Liver (tissue), 9 donors: Measurements from ENCODE around the gene CDC7. TPM values are rescaled to one million over a fixed set of nuclear protein-coding genes. Genes with fewer than 3 reads are reported as not detected.
A peak's percentile ranks its signal among the peaks of the same experiment; 100 is the strongest.
"Not testable (repeated sequence)": the region's sequence is repeated elsewhere in the genome, so short reads cannot be mapped to it uniquely, and the experiment has no call there.

Experiments used
- DNase-seq: peaks from one replicate; pipeline ENCODE4 v3.0.0-alpha.2; 2017; ENCODE audit warnings: low spot score
- H3K27ac ChIP-seq, 2 donors: one replicate each; pipeline ENCODE4 v1.7.0; 2013; ENCODE audit warnings: inconsistent platforms in 2 of 2, low read length in 2 of 2, control low read depth in 1 of 2, low read depth in 1 of 2, mild to moderate bottlenecking in 1 of 2
- H3K27me3 ChIP-seq, 4 donors: one replicate each; pipeline versions ENCODE4 v1.6.1 to v1.7.0; 2013; ENCODE audit warnings: low read length in 3 of 4, inconsistent platforms in 1 of 4, mild to moderate bottlenecking in 1 of 4, moderate library complexity in 1 of 4; ENCODE audit not compliant: control insufficient read depth in 4 of 4, insufficient read depth in 4 of 4
- H3K36me3 ChIP-seq, 4 donors: one replicate each; pipeline versions ENCODE4 v1.6.1 to v1.7.0; 2013; ENCODE audit warnings: low read length in 3 of 4, mild to moderate bottlenecking in 3 of 4, low read depth in 1 of 4, moderate library complexity in 1 of 4; ENCODE audit not compliant: control insufficient read depth in 4 of 4, insufficient read depth in 3 of 4
- H3K4me1 ChIP-seq, 4 donors: one replicate each; pipeline versions ENCODE4 v1.6.1 to v1.7.0; 2013; ENCODE audit warnings: low read length in 3 of 4, mild to moderate bottlenecking in 3 of 4, moderate library complexity in 1 of 4; ENCODE audit not compliant: control insufficient read depth in 4 of 4, insufficient read depth in 4 of 4
- H3K4me3 ChIP-seq, 3 donors: one replicate each; pipeline versions ENCODE4 v1.6.1 to v1.7.0; 2013; ENCODE audit warnings: low read length in 3 of 3, control low read depth in 1 of 3, low read depth in 1 of 3, mild to moderate bottlenecking in 1 of 3
- H3K9ac ChIP-seq, 2 donors: one replicate each; pipeline ENCODE4 v1.7.0; 2013; ENCODE audit warnings: low read length in 2 of 2, mild to moderate bottlenecking in 2 of 2, moderate library complexity in 2 of 2, control low read depth in 1 of 2, low read depth in 1 of 2
- H3K9me3 ChIP-seq, 4 donors: one replicate each; pipeline versions ENCODE4 v1.6.1 to v1.7.0; 2013; ENCODE audit warnings: low read length in 3 of 4; ENCODE audit not compliant: control insufficient read depth in 4 of 4
- ATF3 ChIP-seq: IDR thresholded peaks from 2 replicates; pipeline ENCODE4 v1.6.1; 2016; ENCODE audit warnings: antibody characterized with exemption
- EGR1 ChIP-seq, 2 donors: IDR thresholded peaks; 2 replicates each; pipeline ENCODE4 v1.6.1; 2016 to 2018; ENCODE audit warnings: antibody characterized with exemption in 2 of 2, low read depth in 2 of 2
- FOXA1 ChIP-seq: IDR thresholded peaks from 2 replicates; pipeline ENCODE4 v1.6.1; 2016; ENCODE audit warnings: antibody characterized with exemption
- FOXA2 ChIP-seq: IDR thresholded peaks from 2 replicates; pipeline ENCODE4 v1.6.1; 2016; ENCODE audit warnings: antibody characterized with exemption
- GABPA ChIP-seq, 2 donors: IDR thresholded peaks in 1 of 2; conservative IDR thresholded peaks in 1 of 2; 2 replicates each; pipeline ENCODE4 v1.6.1; 2016; ENCODE audit warnings: antibody characterized with exemption in 2 of 2, mild to moderate bottlenecking in 1 of 2, moderate library complexity in 1 of 2
- HNF4A ChIP-seq, 2 donors: conservative IDR thresholded peaks; 2 replicates each; pipeline ENCODE4 v1.6.1; 2016; ENCODE audit warnings: antibody characterized with exemption in 2 of 2, mild to moderate bottlenecking in 2 of 2
- HNF4G ChIP-seq: IDR thresholded peaks from 2 replicates; pipeline ENCODE4 v1.6.1; 2016; ENCODE audit warnings: antibody characterized with exemption
- JUND ChIP-seq, 2 donors: IDR thresholded peaks; 2 replicates each; pipeline ENCODE4 v1.6.1; 2016; ENCODE audit warnings: antibody characterized with exemption in 2 of 2
- MAX ChIP-seq: IDR thresholded peaks from 2 replicates; pipeline ENCODE4 v1.6.1; 2016; ENCODE audit warnings: antibody characterized with exemption
- NR2F2 ChIP-seq: IDR thresholded peaks from 2 replicates; pipeline ENCODE4 v1.6.1; 2016; ENCODE audit warnings: antibody characterized with exemption
- RAD21 ChIP-seq, 2 donors: IDR thresholded peaks; 2 replicates each; pipeline ENCODE4 v1.6.1; 2016; ENCODE audit warnings: antibody characterized with exemption in 2 of 2, mild to moderate bottlenecking in 2 of 2
- RXRA ChIP-seq, 2 donors: IDR thresholded peaks; 2 replicates each; pipeline ENCODE4 v1.6.1; 2017 to 2018; ENCODE audit warnings: antibody characterized with exemption in 2 of 2, mild to moderate bottlenecking in 1 of 2
- SP1 ChIP-seq: IDR thresholded peaks from 2 replicates; pipeline ENCODE4 v1.6.1; 2018; ENCODE audit warnings: antibody characterized with exemption, mild to moderate bottlenecking
- TAF1 ChIP-seq: conservative IDR thresholded peaks from 2 replicates; pipeline ENCODE4 v1.6.1; 2016; ENCODE audit warnings: antibody characterized with exemption, mild to moderate bottlenecking
- YY1 ChIP-seq: IDR thresholded peaks from 2 replicates; pipeline ENCODE4 v1.6.1; 2016; ENCODE audit warnings: antibody characterized with exemption, mild to moderate bottlenecking
- WGBS: extraction: QIAGEN DNeasy Blood & Tissue Kit; methylation state at CpG from one replicate; pipeline ENCODE4 v1.1.7; 2013; 5-methylcytosine and 5-hydroxymethylcytosine counted together
- polyA plus RNA-seq, 2 donors: library from polyadenylated mRNA; stranded (reverse) in 1 of 2; unstranded in 1 of 2; fragments of 200-250 nt in 1 of 2; fragments of >200 nt in 1 of 2; fragmentation: Nextera tagmentation in 1 of 2; extraction: Ambion mirVana in 1 of 2; gene quantifications; one replicate each; pipeline versions ENCODE4 v1.2.1 to v1.2.3, GENCODE V29; 2013 to 2015
- total RNA-seq, 2 donors: library from RNA; depleted of rRNA; stranded (reverse); fragments of >200 nt; gene quantifications; one replicate each; pipeline ENCODE4 v1.2.3, GENCODE V29; 2014
- TF ChIP-seq, protein P1 (sequence below): IDR thresholded peaks from 2 replicates; pipeline ENCODE4 v1.6.1; 2016; ENCODE audit warnings: antibody characterized with exemption, mild to moderate bottlenecking
- TF ChIP-seq, protein P2 (sequence below): fragments of 150-350 bp; IDR thresholded peaks from 2 replicates; pipeline ENCODE4 v1.5.1; 2017; ENCODE audit warnings: improper control_type of control experiment, low read depth, low read length; ENCODE audit not compliant: missing input control
- TF ChIP-seq, protein P3 (sequence below): IDR thresholded peaks from 2 replicates; pipeline ENCODE4 v1.6.1; 2016; ENCODE audit warnings: antibody characterized with exemption
- donor health status: healthy.
- donor health status: healthy.
- donor health status: healthy.
- donor health status: healthy.
- donor health status: healthy.

CDC7 gene
- total and polyA plus RNA-seq, 4 donors, result 0.43 to 15.0 (median 0.61) TPM

DNA sequence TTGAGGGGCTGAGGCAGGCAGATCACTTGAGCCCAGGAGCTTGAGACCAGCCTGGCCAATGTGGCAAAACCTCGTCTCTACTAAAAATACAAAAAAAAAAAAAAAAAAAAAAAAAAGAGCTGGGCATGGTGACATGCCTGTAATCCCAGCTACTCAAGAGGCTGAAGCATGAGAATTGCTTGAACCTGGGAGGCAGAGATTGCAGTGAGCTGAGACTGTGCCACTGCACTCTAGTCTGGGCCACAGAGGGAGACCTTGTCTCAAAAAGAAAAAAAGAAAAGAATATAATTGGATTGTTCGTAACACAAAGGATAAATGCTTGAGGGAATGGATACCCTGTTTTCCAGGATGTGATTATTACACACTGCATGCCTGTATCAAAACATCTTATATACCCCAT lies 18.5 kb downstream of the CDC7 start:
- H3K4me1 ChIP-seq, H3K27me3 ChIP-seq, H3K9ac ChIP-seq, DNase-seq, H3K27ac ChIP-seq, H3K36me3 ChIP-seq, H3K9me3 ChIP-seq, H3K4me3 ChIP-seq: not testable (repeated sequence)
- 82% methylated on average over 2 of the region's 2 CpGs for WGBS
- peak in 1 of 2 donors; percentile 15 for TF ChIP-seq RAD21 (IDR thresholded peaks at IDR 0.05)

- TF ChIP-seq RAD21 (IDR thresholded peaks at IDR 0.05) (no peak), JUND (IDR thresholded peaks at IDR 0.05) (no peak), MAX (no peak), EGR1 (IDR thresholded peaks at IDR 0.05; ENCODE audit: low read depth in 2 of 2) (no peak), ATF3 (no peak), NR2F2 (no peak), SP1 (no peak), FOXA2 (no peak), RXRA (IDR thresholded peaks at IDR 0.05) (no peak), YY1 (no peak), HNF4A (conservative IDR thresholded peaks at IDR 0.05) (no peak), FOXA1 (no peak), HNF4G (no peak), GABPA (IDR thresholded peaks at IDR 0.05 in 1 of 2, conservative IDR thresholded peaks at IDR 0.05 in 1 of 2) (no peak), TAF1 (no peak)
- TF ChIP-seq, protein P1, sequence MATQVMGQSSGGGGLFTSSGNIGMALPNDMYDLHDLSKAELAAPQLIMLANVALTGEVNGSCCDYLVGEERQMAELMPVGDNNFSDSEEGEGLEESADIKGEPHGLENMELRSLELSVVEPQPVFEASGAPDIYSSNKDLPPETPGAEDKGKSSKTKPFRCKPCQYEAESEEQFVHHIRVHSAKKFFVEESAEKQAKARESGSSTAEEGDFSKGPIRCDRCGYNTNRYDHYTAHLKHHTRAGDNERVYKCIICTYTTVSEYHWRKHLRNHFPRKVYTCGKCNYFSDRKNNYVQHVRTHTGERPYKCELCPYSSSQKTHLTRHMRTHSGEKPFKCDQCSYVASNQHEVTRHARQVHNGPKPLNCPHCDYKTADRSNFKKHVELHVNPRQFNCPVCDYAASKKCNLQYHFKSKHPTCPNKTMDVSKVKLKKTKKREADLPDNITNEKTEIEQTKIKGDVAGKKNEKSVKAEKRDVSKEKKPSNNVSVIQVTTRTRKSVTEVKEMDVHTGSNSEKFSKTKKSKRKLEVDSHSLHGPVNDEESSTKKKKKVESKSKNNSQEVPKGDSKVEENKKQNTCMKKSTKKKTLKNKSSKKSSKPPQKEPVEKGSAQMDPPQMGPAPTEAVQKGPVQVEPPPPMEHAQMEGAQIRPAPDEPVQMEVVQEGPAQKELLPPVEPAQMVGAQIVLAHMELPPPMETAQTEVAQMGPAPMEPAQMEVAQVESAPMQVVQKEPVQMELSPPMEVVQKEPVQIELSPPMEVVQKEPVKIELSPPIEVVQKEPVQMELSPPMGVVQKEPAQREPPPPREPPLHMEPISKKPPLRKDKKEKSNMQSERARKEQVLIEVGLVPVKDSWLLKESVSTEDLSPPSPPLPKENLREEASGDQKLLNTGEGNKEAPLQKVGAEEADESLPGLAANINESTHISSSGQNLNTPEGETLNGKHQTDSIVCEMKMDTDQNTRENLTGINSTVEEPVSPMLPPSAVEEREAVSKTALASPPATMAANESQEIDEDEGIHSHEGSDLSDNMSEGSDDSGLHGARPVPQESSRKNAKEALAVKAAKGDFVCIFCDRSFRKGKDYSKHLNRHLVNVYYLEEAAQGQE, result no peak
- TF ChIP-seq, protein P2, sequence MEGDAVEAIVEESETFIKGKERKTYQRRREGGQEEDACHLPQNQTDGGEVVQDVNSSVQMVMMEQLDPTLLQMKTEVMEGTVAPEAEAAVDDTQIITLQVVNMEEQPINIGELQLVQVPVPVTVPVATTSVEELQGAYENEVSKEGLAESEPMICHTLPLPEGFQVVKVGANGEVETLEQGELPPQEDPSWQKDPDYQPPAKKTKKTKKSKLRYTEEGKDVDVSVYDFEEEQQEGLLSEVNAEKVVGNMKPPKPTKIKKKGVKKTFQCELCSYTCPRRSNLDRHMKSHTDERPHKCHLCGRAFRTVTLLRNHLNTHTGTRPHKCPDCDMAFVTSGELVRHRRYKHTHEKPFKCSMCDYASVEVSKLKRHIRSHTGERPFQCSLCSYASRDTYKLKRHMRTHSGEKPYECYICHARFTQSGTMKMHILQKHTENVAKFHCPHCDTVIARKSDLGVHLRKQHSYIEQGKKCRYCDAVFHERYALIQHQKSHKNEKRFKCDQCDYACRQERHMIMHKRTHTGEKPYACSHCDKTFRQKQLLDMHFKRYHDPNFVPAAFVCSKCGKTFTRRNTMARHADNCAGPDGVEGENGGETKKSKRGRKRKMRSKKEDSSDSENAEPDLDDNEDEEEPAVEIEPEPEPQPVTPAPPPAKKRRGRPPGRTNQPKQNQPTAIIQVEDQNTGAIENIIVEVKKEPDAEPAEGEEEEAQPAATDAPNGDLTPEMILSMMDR, result no peak
- TF ChIP-seq, protein P3, sequence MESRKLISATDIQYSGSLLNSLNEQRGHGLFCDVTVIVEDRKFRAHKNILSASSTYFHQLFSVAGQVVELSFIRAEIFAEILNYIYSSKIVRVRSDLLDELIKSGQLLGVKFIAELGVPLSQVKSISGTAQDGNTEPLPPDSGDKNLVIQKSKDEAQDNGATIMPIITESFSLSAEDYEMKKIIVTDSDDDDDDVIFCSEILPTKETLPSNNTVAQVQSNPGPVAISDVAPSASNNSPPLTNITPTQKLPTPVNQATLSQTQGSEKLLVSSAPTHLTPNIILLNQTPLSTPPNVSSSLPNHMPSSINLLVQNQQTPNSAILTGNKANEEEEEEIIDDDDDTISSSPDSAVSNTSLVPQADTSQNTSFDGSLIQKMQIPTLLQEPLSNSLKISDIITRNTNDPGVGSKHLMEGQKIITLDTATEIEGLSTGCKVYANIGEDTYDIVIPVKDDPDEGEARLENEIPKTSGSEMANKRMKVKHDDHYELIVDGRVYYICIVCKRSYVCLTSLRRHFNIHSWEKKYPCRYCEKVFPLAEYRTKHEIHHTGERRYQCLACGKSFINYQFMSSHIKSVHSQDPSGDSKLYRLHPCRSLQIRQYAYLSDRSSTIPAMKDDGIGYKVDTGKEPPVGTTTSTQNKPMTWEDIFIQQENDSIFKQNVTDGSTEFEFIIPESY, result no peak
Observed at GRCh38 chr1:91520942-91521507, 20.4 kb downstream of the CDC7 start.

More at GRCh38 chr1:91520942-91521507, 20.4 kb downstream of the CDC7 start:
- no peaks in the 10 kb centered on the region for H3K9me3 ChIP-seq
- no peak overlapping the region for H3K9ac ChIP-seq
- 90% methylated on average over 2 of the region's 2 CpGs for WGBS
- H3K36me3 ChIP-seq, result no peaks in the 10 kb centered on the region
- no peaks in the 10 kb centered on the region for H3K27me3 ChIP-seq
- no peak overlapping the region for H3K27ac ChIP-seq
- H3K4me1 ChIP-seq, result no peaks in the 10 kb centered on the region
- no peak overlapping the region for H3K4me3 ChIP-seq
- no peak for DNase-seq
